GM18868 (cell line): ENCODE data around the gene SLCO4A1.
"Not testable (repeated sequence)": the region's sequence is repeated elsewhere in the genome, so short reads cannot be mapped to it uniquely, and the experiment has no call there.

Experiments used
- ATAC-seq: cut with Tn5 transposase; IDR thresholded peaks from one replicate; pipeline ENCODE4 v1.9.1; 2021; ENCODE audit warnings: mild to moderate bottlenecking, moderate library complexity; ENCODE audit not compliant: unreplicated experiment

SLCO4A1 gene

DNA sequence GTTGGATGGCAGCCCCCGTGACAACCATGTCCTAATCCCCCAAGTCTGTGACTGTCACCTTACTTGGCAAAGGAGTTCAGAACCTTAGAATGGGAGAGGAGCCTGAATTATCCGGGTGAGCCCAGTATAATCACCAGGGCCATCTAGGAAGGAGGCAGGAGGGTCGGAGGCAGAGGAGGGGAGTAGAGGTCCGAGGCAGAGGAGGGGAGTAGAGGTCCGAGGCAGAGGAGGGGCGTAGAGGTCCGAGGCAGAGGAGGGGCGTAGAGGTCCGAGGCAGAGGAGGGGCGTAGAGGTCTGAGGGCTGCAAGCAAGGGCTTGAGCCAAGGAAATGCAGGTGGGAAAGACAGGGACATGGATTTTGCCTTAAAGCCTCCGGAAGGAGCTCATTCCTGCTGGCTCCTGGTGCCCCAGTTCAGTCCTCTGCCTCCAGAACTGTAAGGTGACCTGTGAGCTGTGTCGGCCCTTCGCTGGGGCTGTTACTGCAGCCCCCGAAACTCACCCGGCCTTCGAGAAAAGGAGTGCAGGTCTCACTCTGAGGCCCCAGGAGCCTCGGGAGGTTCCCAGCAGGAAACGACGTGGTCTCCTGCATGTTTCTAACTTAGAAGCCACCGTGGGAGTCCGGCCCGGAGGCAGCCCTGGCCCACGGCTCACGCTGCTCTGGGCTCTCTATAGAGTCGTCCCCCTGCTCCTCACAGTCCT lies 20.0 kb upstream of the SLCO4A1 start:
- no peak for ATAC-seq

DNA sequence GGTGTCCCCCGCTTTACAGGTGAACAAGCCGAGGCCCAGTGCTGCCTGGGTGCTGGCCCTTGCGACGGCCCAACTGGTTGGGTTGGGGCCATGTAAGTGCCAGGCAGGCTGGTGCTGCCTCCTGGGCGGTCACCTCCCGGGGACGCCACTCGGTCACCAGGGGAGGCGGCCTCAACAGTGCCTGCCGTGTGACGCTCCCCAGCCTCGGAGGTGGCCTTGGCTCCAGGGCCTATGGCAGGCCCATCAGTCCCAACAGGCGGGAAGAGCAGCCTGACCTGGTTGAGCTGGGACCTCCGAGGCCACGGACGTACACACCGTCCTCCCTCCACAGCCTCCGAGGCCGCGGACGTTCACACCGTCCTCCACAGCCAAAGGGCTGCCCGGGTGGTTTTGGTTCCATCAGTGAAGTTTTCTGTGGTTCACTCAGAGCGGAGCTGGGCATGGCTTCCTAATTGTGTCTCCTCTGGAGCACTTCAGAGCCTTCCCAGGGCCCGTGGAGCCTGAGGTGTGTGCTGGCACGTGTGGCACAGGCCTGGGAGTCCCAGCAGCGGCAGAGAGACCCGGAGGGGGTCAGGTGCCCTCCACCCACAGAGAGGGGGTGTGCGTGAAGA lies 19.3 kb upstream of the SLCO4A1 start:
- ATAC-seq = peak; percentile 7

DNA sequence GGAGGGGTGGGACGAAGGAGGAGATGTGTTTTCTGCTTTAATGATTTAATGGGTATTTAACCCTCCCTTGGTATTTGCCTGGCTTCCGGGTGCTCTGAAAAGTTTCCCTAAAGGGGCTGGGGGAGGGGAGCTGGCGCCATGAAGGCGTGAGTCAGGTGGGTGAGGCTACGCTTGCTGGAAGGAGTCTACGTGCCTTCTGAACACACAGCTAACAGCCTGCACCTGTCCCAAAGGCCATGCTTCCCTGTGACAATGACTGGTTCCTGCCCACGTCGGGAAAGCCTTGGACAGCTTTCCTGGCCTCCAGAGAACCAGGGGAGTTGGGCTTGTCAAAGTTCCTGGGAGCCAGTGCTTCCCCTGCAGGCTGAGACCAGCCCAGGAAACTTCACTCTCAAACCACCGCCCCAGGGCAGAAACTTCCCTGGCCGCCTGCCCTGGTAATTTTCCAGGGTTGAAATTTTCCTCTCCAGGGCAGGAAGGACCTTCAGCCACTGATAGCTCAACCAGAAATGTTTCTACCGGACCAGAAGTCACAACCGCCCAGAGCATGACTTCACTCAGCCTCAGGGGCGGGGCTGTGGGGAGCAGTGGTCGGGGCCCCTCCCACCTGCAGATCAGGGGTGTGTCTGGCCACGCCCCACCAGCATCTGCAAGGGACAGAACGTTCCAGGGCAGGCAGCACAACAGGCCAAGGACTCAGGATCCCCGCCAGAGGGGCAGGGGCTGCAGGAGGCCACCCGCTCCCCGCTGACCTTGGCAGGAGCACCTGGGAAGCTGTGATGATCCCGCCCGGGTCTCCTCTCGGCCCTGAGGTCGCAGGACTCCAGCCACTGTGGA lies 18.6 kb upstream of the SLCO4A1 start:
- ATAC-seq = peak; percentile 91

DNA sequence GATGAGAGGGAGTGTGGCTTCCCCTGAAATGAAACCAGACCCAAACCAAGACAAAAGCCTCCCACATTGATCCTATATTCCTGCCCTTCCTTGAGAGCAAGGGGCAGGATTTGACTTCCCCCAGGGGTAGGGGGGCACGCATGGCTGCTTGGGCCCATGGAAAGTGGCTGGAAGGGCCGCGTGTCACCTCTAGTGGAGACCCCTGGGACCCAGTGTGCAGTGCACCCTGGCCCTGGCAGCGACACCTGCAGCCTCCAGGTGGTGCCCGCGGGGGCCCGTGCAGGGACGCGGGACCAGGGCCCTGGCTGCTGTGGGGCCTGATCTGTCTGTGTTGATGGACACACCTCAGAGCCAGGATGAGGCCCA lies 18.0 kb upstream of the SLCO4A1 start:
- ATAC-seq = peak; percentile 33

DNA sequence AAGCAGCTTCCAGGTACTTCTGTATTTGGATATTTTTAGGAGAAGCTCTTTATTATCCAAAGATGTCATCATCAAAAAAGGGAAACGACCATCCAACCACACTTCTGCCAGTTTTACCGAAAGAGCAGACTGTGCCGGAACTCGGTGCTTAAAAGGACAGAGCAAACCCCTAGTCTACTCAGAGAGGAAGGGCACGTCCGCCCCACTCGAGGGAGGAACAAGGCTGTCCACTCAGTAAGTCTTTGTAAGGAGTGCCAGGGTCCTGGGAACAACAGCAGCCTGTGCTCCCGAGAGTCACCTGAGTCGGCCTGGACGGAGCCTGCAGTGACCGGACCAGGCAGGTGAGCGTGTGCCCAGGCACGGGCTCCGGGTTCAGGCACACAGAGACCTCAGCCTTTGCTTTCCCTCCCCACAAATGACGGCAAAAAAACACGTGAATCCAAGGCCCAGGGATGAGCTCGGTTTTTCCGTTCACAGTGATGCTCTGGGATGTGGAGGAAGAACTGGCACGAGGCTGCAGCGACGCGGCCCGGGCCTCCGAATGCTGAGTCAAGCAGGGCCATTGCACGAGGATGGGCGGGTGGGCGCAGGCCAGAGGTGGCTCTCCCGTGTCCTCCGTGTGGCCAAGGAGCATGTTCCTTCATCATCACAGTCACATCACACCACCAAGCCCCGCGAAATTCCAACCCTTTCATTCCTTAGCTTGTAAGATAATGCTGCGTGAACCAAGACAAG lies 17.4 kb upstream of the SLCO4A1 start:
- no peak for ATAC-seq

DNA sequence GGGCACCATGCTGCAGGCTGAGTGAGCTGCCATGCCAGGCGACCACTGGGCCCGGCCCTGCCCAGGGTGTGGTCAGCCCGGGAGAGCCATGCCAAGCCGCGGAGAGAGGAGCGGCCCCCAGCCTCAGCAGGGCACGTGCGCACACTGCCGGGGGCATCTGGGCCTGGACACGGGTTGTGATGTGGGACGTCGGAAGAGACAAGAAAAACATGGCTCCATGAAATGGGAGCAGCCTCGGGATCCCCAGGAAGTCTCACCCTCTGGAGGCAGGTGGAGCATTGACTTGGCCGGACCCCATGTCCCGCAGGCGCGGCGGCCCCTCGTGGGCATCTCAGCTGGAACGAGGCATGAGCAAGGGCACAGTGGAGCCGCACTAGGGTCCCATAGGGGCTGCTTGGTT lies 16.8 kb upstream of the SLCO4A1 start:
- ATAC-seq = no peak

DNA sequence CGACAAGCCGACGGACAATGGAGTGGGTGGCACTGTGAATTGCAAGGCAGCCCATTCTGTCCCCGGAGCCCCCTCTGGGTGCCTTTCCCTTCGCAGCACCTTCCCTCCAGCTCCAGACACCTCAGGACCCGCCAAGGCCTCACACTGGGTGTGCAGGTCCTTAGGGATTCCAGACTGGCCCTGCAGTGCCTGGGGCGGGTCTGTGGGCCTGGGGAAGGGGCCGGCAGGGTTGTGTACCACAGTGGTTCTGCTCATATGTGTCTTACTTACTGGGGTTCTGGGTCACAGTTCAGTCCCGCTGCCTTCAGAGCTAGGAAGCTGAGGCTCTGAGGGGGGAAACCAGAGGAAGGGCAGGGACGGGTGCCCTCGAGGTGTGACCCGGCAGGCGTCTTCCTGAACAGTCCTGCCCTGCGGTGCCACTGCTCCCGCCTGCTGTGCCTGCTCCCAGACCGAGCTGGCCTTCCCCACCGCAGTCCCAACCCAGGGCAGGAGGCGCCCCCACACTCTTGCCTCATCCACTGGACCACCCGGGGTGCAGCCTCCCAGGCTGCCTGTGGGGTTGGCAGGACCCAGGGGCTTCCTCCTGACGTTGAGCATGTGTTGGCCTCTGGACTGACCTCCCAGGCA lies 16.3 kb upstream of the SLCO4A1 start:
- no peak for ATAC-seq

DNA sequence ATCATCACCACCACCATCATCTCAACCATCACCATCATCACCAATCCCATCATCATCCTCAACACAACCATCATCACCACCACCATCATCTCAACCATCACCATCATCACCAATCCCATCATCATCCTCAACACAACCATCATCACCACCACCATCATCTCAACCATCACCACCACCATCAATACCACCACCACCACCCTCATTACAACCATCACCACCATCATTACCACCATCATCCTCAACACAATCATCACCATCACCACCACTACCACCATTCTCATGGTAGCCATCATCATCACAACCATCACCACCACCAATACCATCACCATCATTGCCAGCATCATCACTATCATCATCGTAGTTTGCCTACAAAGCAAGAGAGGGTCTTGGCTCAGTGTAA lies 14.9 kb upstream of the SLCO4A1 start:
- ATAC-seq = not testable (repeated sequence)

DNA sequence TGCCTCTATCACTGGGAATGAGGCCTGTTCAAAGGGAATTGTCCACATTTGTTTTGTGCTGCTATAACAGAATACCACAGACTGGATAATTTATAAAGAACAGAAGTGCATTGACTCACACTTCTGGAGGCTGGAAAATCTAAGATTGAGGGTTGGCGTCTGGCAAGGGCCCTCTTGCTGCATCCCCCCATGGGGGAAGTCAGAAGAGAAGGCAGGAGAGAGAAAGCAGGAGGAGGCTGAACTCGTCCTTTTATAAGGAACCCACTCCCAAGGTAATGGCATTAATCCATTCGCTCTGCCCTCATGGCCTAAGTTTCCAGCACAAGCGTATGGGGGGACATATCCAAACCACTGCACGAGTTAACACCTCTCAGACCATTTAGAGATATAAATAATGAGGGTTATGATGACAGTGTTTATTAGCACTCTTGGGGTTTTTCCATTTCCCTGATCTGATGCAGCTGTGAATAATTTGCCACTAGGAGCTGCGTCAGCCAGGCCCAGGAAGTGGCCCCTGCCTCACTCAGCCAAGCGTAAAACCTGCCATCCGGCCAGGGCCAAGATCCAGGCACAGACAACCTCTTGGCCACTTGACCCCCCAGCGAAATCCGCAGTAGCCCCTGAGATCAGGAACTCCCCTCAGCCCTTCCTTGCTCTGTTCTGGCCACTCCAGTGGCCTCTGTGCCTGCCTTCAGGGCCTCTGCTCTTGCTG lies 14.2 kb upstream of the SLCO4A1 start:
- ATAC-seq = no peak

DNA sequence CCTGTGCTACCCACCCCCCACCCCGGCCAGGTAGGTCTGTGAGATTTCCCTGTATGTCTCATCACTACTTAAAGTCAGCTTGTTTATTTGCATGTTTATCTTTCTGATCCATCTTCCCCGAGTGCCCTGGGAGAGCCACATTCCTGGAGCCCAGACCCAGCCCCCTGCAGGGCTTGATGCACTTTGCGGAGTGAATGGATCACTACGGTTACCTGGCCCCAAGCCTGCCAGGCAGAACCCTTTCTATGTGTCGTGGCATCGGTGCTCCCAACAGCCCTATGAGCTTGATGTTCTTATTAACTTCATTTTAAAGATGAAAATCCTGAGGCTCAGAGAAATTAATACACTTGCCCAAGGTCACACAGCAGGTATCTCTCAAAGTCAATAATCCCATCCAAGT lies 13.6 kb upstream of the SLCO4A1 start:
- no peak for ATAC-seq

DNA sequence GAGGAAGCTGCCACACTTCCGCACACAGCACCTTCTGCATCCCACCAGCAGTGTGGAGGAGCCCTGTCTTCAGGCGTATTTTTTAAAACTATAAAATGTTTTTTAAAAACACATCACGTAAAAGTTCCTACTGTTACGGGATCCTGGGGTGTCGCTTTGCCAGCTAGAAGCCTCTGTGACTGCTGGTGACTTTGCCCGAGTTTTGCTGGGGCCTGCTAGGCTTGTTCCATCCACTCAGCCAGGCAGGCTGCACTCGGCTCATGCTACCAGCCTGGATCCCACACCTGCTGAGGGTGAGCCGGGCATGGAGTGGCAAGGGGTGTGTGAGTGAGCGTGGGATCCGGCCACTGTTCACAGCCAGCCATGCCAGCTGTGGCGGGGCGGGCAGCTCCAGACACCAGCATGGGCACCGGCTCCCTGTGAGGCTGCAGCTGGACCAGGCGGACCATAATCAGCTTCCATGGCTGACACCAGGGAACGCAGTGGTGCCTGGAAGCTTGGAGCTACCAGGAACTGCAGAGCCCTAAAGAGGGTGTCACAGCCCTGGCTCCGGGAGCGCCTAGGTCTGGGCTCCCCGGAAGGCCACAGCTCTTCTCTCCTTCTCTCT lies 12.3 kb upstream of the SLCO4A1 start:
- no peak for ATAC-seq

DNA sequence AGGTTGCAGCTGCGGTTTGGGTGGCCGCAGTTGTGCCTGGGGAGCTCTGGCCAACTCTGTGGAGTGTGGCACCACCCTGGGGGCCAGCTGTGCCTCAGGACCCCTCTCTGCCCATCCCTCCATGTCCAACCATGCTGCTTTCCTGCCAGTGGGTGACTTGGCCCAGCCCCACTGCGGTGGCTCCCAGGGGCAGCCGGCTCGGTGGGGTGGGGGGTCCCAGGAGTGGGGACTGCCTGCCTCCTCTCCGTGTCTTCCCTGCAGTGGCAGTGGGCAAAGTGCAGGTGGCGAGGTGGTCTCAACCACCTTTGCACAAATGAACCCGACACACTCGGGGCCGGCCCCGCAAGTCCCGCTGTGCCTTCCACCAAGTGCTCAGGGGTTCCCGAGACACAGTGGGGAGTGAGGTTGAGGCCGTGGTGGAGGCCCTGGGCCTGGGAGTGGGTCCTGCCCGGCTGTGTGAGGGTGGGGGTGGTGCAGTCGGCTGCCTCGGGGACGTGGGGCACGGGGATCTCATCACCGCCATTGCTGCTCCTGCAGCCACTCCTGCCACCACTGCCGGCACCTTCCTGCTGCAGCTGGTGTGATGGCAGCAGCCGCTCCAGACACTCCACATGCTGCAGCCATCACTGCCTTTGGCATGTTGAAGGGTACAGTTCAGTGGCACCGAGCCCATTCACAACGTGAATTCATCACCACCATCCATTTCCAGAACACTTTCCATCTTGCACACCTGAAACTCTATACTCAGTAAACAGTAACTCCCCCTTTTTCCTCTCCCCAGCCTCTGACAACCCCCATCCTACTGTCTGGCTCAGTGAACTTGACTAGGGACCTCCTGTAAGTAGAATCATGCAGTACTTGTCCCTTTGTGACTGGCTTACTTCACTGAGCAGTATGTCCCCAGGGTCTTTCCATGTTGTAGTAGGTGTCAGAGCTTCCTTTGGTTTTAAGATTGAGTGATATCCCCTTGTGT lies 10.7 kb upstream of the SLCO4A1 start:
- no peak for ATAC-seq

DNA sequence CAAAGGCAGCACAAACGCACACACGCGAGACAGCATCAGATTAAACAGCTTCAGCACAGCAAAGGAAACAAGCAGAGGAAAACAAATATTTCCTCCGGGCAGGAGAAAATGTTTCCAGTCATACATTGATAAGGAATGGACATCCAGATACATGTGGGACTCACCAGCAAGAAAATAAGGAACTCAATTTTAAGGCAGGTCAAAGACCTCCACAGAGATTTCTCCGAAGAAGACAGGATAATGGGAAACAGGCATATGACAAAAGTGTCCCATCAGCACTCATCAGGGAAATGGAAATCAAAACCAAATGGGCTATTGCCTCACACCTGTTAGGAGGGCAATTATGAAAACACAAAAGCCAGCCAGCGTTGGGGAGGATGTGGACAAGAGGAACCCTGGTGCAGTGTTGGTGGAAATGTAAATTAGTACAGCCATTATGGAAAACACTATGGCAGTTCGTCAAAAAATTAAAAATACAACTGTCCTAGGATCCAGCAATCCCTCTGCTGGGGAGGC lies 9.7 kb upstream of the SLCO4A1 start:
- no peak for ATAC-seq

DNA sequence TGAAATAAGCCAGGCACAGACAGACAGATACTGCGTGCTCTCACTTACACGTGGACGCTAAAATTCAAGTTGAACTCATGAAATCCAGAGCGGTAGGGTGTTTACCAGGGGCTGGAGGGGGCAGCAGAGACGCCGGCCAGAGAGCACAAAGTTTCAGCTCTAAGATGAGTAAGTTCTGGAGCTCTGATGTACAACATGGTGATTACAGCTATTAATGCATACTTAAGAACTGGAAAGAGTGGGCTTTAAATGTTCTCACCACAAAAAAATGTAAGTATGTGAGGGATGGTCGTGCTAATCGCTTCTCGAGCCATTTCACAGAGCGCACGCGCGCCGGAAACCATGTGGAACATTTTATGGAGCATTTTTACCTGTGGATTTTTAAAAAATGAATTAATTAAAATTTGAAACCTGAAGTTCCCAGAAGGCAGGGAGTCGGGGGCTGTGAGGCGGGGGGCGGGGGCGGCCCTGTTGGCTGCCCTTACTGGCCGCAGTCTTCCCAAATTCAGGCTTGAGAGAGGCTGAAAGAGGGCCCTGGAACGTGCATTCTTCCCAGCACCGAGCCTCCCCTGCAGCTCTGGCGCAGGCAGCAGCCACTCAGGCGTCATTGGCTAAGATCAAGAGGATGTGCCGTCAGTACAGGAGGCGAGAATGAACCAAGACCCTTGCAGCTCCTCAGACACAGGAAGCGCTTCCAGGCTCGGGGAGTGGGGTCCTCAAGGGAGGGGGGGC lies 8.5 kb upstream of the SLCO4A1 start:
- ATAC-seq = no peak

DNA sequence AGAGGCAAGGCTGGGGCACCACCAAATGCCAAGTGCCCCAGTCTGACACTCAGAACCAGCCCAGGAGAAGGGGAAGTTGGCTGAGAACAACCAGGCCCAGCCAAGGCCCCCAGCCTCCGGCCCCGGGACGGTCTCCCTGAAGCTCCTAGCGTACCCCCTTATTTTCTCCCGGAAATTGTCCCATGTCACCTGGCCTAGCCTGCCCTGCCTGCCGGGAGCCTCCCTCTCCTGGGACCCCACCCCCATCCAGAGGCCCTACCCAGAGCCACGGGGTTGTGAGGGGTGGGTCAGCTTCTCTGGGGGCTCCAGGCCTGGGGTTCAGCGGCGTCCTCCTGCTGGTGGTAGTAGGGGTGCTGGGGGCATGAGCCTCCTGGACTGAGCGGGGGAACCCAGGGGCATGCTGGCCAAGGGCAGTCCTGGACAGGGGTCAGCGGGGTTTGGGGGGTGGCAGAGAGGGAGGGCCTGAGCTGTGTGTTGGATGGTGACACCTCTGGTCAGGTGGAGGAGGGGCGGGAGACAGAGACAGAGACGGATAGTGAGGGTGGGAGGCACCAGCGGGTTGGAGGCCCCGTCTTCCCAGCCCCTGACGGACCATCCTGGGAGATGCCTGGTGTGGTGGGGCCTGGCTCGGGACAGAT lies 7.9 kb upstream of the SLCO4A1 start:
- no peak for ATAC-seq

DNA sequence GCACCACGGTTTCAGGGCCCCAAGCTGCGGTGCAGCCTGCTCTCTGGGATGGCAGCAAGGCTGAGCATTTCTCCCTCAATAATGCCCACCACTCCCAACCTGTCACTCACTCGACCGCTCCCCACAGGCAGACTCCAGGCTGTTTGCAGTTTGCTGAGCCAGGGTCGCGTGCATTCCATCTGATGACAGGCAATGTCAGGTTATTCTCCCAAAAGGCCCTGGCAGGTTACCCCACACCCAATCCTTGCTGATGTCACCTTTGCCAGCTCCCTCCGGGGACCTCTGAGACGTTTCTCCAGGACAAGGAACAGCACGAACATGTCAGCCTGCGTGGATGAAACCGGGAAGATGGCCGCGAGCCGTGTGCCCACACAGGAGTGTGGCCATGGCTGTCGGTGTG lies 7.1 kb upstream of the SLCO4A1 start:
- no peak for ATAC-seq

DNA sequence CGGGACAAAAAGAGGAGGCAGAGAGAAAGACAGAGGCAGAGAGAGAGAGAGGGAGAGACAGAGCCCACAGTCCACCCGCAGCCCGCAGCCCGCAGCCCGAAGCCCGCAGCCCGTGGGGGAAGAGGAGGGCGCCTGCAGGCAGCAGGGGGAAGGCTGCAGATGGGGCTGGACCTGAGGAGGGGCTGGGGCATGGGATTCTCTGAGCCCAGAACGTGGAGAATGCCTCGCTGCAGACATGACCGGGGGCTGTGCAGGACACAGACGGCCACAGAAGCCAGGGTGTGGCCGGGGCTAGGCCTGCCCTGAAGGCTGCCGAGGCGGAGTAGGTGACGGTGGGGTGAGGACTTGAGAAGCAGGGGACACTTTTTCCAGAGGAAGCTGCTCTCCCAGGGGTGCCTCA lies 6.5 kb upstream of the SLCO4A1 start:
- ATAC-seq = no peak
